ENCODE results near the gene SLC7A5.
"Not testable (repeated sequence)": the region's sequence is repeated elsewhere in the genome, so short reads cannot be mapped to it uniquely, and the experiment has no call there.

The SLC7A5 gene

DNA sequence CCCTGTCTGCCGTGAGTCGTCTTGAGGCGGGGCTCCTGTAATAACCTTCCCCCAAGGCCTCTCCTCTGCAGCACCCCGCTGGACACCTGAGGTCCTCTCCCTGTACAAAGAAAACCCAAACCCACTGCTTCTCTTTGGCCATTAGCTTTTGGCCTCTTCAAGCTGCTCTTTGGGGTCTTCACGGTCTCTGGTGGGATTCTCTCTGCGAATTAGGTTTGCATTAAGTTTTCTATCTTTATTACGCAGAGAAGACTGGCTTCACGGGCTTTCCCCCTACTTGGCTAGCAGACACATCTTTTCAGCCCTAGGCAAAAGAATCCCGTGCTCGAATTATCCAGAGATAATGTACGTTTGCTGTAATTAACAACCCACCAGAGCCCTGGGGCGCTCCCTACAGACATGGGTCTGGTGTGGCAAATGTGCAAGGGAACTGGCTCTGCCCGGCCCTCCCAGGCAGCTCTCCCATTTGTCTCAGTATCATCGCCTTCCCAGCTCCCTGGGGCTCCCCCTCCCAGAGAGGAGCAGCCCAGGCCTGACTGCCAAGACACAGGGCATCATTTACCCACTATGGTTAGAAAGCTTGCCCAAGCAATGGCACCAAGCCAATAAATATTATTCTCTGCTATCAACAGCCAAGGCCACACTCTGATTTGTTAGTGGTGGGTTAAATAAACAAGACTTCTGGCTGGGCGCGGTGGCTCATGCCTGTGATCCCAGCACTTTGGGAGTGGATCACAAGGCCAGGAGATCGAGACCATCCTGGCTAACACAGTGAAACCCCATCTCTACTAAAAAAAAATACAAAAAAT, 78.8 kb downstream of the SLC7A5 start:
- DNase-seq: no peak

GRCh38 chr16:87789437-87790291, 79.6 kb downstream of the SLC7A5 start:
- DNase-seq: no peak

DNA sequence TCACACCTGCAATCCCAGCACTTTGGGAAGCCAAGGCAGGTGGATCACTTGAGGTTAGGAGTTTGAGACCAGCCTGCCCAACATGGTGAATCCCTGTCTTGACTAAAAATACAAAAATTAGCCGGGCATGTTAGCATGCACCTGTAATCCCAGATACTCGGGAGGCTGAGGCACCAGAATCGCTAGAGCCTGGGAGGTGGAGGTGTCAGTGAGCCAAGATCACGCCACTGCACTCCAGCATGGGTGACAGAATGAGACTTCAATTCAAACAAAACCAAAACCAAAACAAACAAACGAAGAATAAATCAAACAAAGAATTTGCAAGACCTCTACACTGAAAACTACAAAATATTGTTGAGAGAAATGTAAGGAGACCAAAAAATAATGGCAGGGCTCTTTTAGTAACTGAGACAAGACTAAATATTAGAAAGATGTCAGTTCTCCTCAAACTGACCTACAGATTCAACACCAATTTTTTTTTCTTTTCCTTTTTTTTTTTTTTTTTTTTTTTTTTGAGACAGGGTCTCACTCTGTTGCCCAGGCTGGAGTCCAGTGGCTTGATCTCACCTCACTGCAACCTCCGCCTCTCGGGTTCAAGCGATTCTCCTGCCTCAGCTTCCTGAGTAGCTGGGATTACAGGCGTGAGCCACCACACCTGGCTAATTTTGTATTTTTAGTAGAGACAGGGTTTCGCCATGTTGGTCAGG, 80.4 kb downstream of the SLC7A5 start:
- DNase-seq: not testable (repeated sequence)

DNA sequence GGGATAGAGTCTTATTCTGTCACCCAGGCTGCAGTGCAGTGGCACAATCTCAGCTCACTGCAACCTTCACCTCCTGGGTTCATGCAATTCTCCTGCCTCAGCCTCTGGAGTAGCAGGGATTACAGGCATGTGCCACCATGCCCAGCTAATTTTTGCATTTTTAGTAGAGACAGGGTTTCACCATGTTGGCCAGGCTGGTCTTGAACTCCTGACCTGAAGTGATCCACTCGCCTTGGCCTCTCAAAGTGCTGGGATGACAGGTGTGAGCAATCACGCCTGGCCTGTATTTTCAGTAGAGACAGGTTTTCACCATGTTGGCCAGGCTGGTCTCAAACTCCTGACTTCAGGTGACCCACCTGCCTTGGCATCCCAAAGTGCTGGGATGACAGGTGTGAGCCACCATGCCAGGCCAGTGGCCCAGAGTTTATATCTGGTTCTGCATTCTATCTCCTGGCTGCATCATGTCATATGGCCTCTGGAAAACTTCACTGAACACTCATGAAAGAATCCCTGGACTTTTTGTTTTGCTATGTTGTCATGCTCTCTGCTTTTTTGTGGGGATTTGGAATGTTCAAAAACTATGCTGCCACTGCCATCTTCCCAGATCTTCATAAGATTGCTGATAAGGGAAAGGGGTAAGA, 81.7 kb downstream of the SLC7A5 start:
- not testable (repeated sequence) for DNase-seq

- DNase-seq: no peak
Measured at GRCh38 chr16:87784812-87785211, 84.5 kb downstream of the SLC7A5 start.

DNA sequence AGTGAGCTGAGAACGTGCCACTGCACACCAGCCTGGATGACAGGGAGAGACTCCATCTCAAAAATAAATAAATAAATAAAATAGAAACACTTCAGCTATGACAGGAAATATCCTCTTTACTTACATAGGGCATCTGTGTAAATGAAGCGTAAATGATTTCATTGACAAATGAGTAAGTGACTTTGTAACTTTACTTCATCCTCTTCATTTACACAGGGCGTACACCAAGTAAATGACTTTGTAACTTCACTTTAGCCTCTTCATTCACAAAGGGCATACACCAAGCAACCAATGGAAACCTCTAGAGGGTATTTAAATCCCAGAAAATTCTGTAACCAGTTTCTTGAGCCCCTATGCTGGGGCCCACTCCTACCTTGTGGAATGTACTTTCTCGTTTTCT, 87.3 kb downstream of the SLC7A5 start:
- no peak for DNase-seq

DNA sequence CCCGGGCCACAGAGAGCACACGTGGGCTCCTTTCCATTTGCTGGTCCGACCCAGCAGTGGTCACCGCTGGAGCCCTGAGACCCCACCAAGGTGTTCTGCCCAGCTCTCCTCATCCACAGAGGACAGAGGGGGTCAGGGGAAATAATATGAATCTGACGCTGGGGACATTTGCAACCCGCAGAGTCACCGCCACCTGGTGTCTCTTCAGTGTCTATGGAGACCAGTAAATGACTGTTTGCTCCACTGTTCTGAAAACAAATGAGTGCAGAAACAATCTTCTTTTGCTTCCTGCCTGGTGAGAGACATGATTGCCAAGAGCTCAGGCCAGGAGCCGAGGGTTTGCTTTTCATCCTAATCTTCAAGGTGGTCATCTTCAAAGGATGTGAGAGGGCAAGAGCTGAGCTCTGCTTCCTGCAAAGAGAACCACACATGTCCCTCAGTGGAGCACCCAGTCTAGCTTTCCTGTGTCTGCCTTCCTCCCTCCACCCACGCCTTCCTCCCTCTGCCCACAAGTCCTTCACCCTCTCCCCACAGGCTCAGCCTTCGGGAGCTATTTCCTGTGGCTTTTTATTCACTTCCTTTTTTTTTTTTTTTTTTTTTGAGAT, 88.8 kb downstream of the SLC7A5 start:
- DNase-seq: peak; percentile 19
